GM18861 (cell line): ENCODE data around the gene DOK7.

Experiments
- ATAC-seq: cut with Tn5 transposase; IDR thresholded peaks from one replicate; pipeline ENCODE4 v1.9.1; 2021; ENCODE audit not compliant: unreplicated experiment

The DOK7 gene

GRCh38 chr4:3486541-3487540, 23.7 kb downstream of the DOK7 start:
- no peak for ATAC-seq

- no peak for ATAC-seq
These were observed 24.8 kb downstream of the DOK7 start for GRCh38 chr4:3487861-3488260.

DNA sequence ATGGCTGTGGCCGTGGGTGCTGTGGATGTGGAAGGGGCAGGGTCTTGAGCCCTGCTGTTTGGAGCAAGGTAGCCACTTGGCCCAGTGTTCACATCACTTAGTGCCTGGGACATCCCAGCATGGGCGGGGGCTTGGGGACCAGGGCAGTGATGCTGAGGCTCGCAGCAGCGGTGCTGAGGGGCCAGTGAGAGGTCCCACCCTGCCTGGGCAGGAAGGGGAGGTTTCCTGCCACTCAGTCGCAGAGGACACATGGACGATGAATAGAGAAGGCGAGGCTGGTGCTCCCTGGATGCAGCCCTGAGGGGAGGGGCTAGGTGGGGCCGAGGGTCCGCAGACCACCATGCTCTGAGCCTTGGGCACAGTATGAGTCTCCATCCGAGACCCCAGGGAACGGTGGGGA, 25.7 kb downstream of the DOK7 start:
- ATAC-seq = no peak

- ATAC-seq = no peak
These were observed 26.4 kb downstream of the DOK7 start for GRCh38 chr4:3489451-3489962.

DNA sequence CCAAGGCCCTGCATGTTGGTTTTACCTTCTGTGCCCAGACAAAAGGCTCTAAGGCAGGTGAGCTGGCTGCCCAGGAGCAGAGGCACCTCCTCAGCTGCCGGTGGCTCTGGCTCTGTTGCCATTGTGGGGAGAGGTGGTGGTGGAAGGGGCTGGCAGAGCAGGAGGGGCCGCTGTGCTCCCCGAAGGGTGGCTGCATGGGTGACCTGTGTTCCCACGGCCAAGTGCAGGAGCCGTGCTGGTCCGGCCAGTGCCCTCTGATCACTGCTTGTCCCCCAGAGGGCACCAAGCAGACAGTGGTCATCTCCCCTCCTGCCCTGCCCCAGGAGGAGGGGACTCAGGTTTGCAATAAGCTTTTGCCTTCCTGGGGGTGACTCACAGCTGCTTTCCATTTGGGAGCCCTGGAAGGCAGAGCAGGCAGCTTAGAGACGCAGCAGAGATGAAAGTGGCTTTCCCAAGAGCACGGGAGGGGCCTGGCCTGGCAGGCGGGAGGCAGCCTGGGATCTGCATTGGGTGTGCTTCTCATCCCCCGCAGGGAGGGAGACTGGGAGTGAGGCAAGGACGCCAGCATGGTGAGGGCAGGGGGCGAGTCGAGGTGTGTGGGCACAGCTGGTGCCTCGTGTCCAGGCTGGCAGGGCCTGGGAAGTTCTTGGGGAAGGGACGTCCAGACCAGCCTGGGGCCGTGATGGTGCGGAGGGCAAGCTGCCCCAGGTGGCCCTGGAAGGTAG, 28.7 kb downstream of the DOK7 start:
- ATAC-seq = no peak

DNA sequence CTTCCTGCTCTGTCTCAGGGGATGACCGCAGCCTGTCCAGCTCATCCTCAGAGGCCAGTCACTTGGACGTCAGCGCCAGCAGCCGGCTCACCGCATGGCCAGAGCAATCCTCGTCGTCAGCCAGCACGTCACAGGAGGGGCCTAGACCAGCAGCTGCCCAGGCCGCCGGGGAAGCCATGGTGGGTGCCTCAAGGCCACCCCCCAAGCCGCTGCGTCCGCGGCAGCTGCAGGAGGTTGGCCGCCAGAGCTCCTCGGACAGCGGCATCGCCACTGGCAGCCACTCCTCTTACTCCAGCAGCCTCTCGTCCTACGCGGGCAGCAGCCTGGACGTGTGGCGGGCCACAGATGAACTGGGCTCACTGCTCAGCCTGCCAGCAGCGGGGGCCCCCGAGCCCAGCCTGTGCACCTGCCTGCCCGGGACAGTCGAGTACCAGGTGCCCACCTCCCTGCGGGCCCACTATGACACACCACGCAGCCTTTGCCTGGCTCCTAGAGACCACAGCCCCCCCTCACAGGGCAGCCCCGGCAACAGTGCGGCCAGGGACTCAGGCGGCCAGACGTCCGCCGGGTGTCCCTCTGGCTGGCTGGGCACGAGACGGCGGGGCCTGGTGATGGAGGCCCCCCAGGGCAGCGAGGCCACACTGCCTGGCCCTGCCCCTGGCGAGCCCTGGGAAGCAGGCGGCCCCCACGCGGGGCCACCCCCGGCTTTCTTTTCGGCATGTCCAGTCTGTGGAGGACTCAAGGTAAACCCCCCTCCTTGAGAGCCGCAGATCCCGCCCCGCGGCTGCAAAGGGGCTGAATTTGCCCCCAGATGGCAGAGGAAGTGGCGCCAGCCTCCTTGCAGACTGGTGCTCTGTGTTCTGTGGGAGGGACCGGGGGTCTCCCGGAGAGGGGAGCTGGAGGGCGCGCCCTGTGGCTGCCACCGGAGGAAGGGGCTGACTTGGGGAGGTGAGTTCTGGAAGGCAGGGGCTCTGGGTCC, 29.9 kb downstream of the DOK7 start:
- no peak for ATAC-seq

DNA sequence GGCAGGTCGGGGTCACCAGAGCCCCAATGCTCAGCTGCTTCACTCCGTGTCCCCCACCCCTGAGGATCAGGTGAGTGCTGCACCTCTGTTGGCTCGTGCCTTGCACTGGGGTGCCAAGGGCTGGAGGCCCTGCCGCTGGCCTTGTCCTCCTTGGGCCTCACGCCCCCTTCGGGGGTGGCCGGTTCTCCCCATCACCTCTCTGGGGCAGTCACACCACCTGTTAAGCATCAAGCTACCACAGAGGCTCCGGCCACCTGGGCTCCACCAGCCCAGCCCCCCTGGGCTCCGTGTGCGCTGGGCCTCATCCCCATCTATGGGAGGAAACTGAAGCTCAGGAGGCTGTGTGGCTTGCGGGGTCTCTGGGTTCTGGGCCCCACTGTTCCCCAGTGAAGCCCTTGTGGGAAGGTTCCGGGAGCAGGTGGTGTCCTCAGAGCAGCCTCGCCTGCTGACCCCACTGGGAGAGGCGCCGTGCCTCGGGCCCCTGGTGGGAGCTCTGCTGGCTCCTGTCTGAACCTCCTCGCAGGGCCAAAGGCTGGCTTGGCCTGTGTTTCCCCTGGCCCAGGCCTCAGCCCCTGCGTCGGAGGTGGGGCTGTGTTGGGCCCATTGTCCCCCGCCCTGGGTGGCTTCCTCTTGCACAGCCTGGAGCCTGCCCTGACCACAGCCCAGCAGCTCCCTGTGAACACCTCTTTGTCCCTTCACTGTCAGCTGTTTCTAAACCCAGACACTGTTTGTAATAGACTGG, 30.8 kb downstream of the DOK7 start:
- ATAC-seq = no peak

- ATAC-seq = no peak
These were observed 31.4 kb downstream of the DOK7 start for GRCh38 chr4:3494462-3494871.

GRCh38 chr4:3495204-3495975, 32.3 kb downstream of the DOK7 start:
- ATAC-seq = no peak

DNA sequence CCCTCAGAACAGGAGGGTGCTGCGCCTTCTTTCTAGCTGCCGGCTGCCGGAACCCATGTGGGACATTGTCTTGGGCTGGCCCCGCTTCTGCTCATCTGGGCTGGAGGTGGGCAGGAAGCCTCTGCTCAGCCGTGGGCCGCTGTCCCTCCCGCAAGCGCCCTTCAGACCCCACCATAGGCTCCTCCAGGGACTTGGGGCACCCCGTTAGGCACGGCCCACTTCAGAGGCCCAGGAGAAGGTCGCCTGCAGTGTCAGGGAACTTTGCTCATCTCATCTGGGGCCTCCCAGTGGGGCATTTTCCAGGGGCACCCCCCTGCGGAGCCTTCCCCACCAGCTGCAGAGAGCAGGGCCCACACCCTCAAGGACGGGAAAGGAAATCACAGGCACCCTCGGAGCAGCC, 32.9 kb downstream of the DOK7 start:
- no peak for ATAC-seq

- ATAC-seq = no peak
These were observed 34.0 kb downstream of the DOK7 start for GRCh38 chr4:3497095-3497494.

- ATAC-seq = no peak
These were observed 34.6 kb downstream of the DOK7 start for GRCh38 chr4:3497523-3498389.

- ATAC-seq = no peak
These were observed 35.3 kb downstream of the DOK7 start for GRCh38 chr4:3498407-3498806.

- no peak for ATAC-seq
These were observed 35.9 kb downstream of the DOK7 start for GRCh38 chr4:3498901-3499510.

DNA sequence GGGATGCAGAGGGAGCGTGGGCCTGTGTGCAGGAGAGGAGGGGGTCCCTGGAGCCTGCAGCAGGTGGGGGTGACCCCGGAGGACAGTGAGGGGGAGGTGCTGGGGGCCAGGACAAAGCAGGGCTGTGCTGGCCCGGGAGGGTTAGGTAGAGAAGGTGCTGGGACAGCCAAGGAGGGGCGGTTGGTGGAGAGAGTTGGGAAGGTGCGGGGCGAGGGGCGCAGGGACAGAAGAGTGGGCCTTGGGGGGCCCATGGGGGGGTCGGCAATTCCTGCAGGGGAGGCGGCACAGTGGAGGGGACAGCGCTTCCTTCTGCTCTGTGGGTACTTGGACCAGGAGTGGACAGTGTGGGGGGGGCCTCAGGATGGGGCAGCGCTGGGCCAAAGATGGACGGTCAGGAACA, 36.6 kb downstream of the DOK7 start:
- no peak for ATAC-seq

DNA sequence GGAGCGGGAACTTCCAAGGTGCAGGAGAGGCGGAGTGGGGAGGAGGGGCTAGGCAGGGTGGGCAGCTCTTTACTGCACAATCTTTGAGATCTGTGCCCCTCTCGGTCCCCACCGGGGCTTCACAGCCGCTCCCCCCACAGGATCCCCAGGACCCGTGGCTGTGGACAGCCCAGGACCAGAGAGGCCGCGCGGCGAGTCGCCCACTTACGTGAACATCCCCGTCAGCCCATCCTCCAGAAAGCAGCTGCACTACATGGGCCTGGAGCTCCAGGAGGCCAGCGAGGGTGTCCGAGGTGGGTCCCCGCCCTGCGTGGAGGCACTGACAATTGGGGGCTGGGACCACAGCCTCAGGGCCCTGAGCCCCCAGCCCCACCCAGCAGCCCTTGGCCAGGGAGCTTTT, 37.0 kb downstream of the DOK7 start:
- no peak for ATAC-seq

- no peak for ATAC-seq
These were observed 37.6 kb downstream of the DOK7 start for GRCh38 chr4:3500634-3501101.
